SK-N-SH (cell line): ENCODE results near the gene TECR. TPM values are rescaled to one million over a fixed set of nuclear protein-coding genes. Genes with fewer than 3 reads are reported as not detected.

Source experiments
- CTCF ChIA-PET: fragments of 300-600, 350-600 bp; formaldehyde crosslinking; extraction: SDS; loops from one replicate; lab custom pipeline; 2021; lab: Yijun Ruan, JAX
- POLR2A ChIA-PET: fragments of 350-600 bp; sonication (Branson Sonifier 250); formaldehyde crosslinking; extraction: SDS; loops from one replicate; lab custom pipeline; 2020; ENCODE audit warnings: antibody characterized with exemption, inconsistent platforms; lab: Yijun Ruan, JAX
- DNase-seq: peaks from one replicate; pipeline ENCODE4 v3.0.0; 2012
- H2AFZ ChIP-seq: fragments of 200-600 bp; sonication (generic); 2 replicates; pipeline ENCODE4 v1.8.1; 2016; ENCODE audit warnings: antibody characterized with exemption, mild to moderate bottlenecking, low read depth
- H3F3A ChIP-seq: fragments of 200-600 bp; sonication (generic); replicated peaks from 2 replicates; pipeline ENCODE3; 2016; ENCODE audit warnings: antibody characterized with exemption, mild to moderate bottlenecking; ENCODE audit not compliant: insufficient read depth
- H3K27ac ChIP-seq, 2 experiments: fragments of 200-500 bp in 1 of 2; fragments of 200-600 bp in 1 of 2; sonication (Bioruptor generic) in 1 of 2; sonication (generic), shearing (Covaris generic) in 1 of 2; 2 replicates each; pipeline versions ENCODE4 v1.5.1 to v1.6.1; 2014 to 2016; ENCODE audit warnings: low read depth in 2 of 2, inconsistent platforms in 1 of 2, low read length in 1 of 2, mild to moderate bottlenecking in 1 of 2, mixed read lengths in 1 of 2
- H3K27me3 ChIP-seq: fragments of 200-600 bp; sonication (generic), shearing (Covaris generic); 2 replicates; pipeline ENCODE4 v1.6.1; 2016; ENCODE audit warnings: mixed run types; ENCODE audit not compliant: insufficient read depth
- H3K36me3 ChIP-seq, 2 experiments: fragments of 200-500 bp in 1 of 2; fragments of 200-600 bp in 1 of 2; sonication (Bioruptor generic) in 1 of 2; sonication (generic) in 1 of 2; replicated peaks in 1 of 2; 2 replicates each; pipeline versions ENCODE3 to v1.5.1; 2014 to 2016; ENCODE audit warnings: low read length in 1 of 2, mild to moderate bottlenecking in 1 of 2; ENCODE audit not compliant: insufficient read depth in 2 of 2, control insufficient read depth in 1 of 2
- H3K4me1 ChIP-seq, 2 experiments: fragments of 200-500 bp in 1 of 2; fragments of 200-600 bp in 1 of 2; sonication (Bioruptor generic) in 1 of 2; sonication (generic), shearing (Covaris generic) in 1 of 2; 2 replicates each; pipeline versions ENCODE4 v1.5.1 to v1.6.1; 2014 to 2016; ENCODE audit warnings: low read depth in 1 of 2, low read length in 1 of 2, mixed run types in 1 of 2; ENCODE audit not compliant: insufficient read depth in 2 of 2, control insufficient read depth in 1 of 2
- H3K4me2 ChIP-seq: fragments of 200-600 bp; sonication (generic), shearing (Covaris generic); 2 replicates; pipeline ENCODE4 v1.6.1; 2017; ENCODE audit warnings: mixed run types
- H3K4me3 ChIP-seq, 2 experiments: fragments of 200-500 bp in 1 of 2; fragments of 200-600 bp in 1 of 2; sonication (Bioruptor generic) in 1 of 2; sonication (generic), shearing (Covaris generic) in 1 of 2; 2 replicates each; pipeline versions ENCODE4 v1.5.1 to v1.8.1; 2014 to 2016; ENCODE audit warnings: low read depth in 2 of 2, inconsistent platforms in 1 of 2, low read length in 1 of 2, mild to moderate bottlenecking in 1 of 2, mixed read lengths in 1 of 2, moderate library complexity in 1 of 2
- H3K79me2 ChIP-seq: fragments of 200-600 bp; sonication (generic); 2 replicates; pipeline ENCODE4 v1.8.1; 2017; ENCODE audit warnings: mild to moderate bottlenecking; ENCODE audit not compliant: insufficient read depth
- H3K9ac ChIP-seq: fragments of 200-600 bp; sonication (generic); 2 replicates; pipeline ENCODE4 v1.6.1; 2017; ENCODE audit warnings: mixed run types
- H3K9me2 ChIP-seq: fragments of 200-600 bp; sonication (generic); 2 replicates; pipeline ENCODE4 v1.6.1; 2017; ENCODE audit warnings: mixed run types
- H3K9me3 ChIP-seq: fragments of 200-600 bp; sonication (generic); 2 replicates; pipeline ENCODE4 v1.6.1; 2017; ENCODE audit warnings: mixed run types, mild to moderate bottlenecking, moderate library complexity
- H4K20me1 ChIP-seq: fragments of 200-600 bp; sonication (generic); 2 replicates; pipeline ENCODE4 v1.6.1; 2017; ENCODE audit warnings: mild to moderate bottlenecking, mixed run types; ENCODE audit not compliant: insufficient read depth
- ELF1 ChIP-seq: IDR thresholded peaks from 2 replicates; pipeline ENCODE4 v1.4.0; 2012
- EZH2phosphoT487 ChIP-seq: fragments of 200-600 bp; sonication (generic); IDR thresholded peaks from 2 replicates; pipeline ENCODE4 v1.6.1; 2017; ENCODE audit warnings: low read depth, mixed run types, mild to moderate bottlenecking, antibody characterized with exemption, moderate library complexity, borderline replicate concordance
- FOXJ3 ChIP-seq: sonication (generic); formaldehyde crosslinking; IDR thresholded peaks from 2 replicates; pipeline ENCODE4 v1.5.1; 2020; ENCODE audit warnings: mild to moderate bottlenecking, missing genetic modification reagents
- GABPA ChIP-seq: IDR thresholded peaks from 2 replicates; pipeline ENCODE4 v1.4.0; 2012; ENCODE audit warnings: low read depth, mild to moderate bottlenecking
- GATA2 ChIP-seq: sonication (generic); formaldehyde crosslinking; IDR thresholded peaks from 2 replicates; pipeline ENCODE4 v1.5.0; 2020; ENCODE audit warnings: mild to moderate bottlenecking, missing genetic modification reagents
- IRF3 ChIP-seq: fragments of 150-350 bp; IDR thresholded peaks from 2 replicates; pipeline ENCODE4 v1.6.1; 2016; ENCODE audit warnings: mild to moderate bottlenecking, low read depth, low read length
- JUND ChIP-seq: IDR thresholded peaks from 2 replicates; pipeline ENCODE4 v1.4.0; 2012
- MAX ChIP-seq: IDR thresholded peaks from 2 replicates; pipeline ENCODE4 v1.4.0; 2012; ENCODE audit warnings: low read depth
- MEF2A ChIP-seq: IDR thresholded peaks from 2 replicates; pipeline ENCODE4 v1.4.0; 2012; ENCODE audit warnings: low read depth, borderline replicate concordance
- MXI1 ChIP-seq: IDR thresholded peaks from 2 replicates; pipeline ENCODE4 v1.6.1; 2012; ENCODE audit warnings: mild to moderate bottlenecking, low read depth, low read length, improper control_type of control experiment
- RCOR1 ChIP-seq: fragments of 150-350 bp; IDR thresholded peaks from 2 replicates; pipeline ENCODE4 v1.6.1; 2017; ENCODE audit warnings: antibody characterized with exemption, low read length
- SIN3A ChIP-seq: IDR thresholded peaks from 2 replicates; pipeline ENCODE4 v1.6.1; 2012; ENCODE audit warnings: low read depth, mild to moderate bottlenecking, low read length, moderate library complexity, borderline replicate concordance
- SMC3 ChIP-seq: IDR thresholded peaks from 2 replicates; pipeline ENCODE4 v1.6.1; 2012; ENCODE audit warnings: low read depth, low read length, improper control_type of control experiment
- TAF1 ChIP-seq: IDR thresholded peaks from 2 replicates; pipeline ENCODE4 v1.6.1; 2012; ENCODE audit warnings: low read depth, mild to moderate bottlenecking, low read length, moderate library complexity, borderline replicate concordance
- USF1 ChIP-seq: IDR thresholded peaks from 2 replicates; pipeline ENCODE4 v1.4.0; 2012; ENCODE audit warnings: low read depth, borderline replicate concordance
- YY1 ChIP-seq: IDR thresholded peaks from 2 replicates; pipeline ENCODE4 v1.4.0; 2012; ENCODE audit warnings: low read depth, mild to moderate bottlenecking
- WGBS: methylation state at CpG from one replicate; pipeline ENCODE4 v1.1.6; 2017; ENCODE audit warnings: low lambda C conversion rate; 5-methylcytosine and 5-hydroxymethylcytosine counted together
- polyA plus RNA-seq, 3 experiments: library from polyadenylated mRNA; depleted of rRNA; stranded (reverse); fragments of >200 nt; gene quantifications; 2 replicates each; pipeline ENCODE4 v1.2.3, GENCODE V29; 2012
- TF ChIP-seq, protein P1 (sequence below): IDR thresholded peaks from 2 replicates; pipeline ENCODE4 v1.6.1; 2012; ENCODE audit warnings: mild to moderate bottlenecking, low read depth, low read length, moderate library complexity
- TF ChIP-seq, protein P2 (sequence below): IDR thresholded peaks from 2 replicates; pipeline ENCODE4; 2012

The TECR gene
- polyA plus RNA-seq, 1 of the 3 experiments (the other 2 are of a cell fraction), result 110 TPM

GRCh38 chr19:14599548-14600147 is 70.3 kb downstream of the TECR start:
- Histone ChIP-seq H3K4me1 (no peaks in the 10 kb centered on the region), H3K9ac (no peak overlapping the region), H3K27me3 (peaks cover 6% of the 10 kb centered on the region; the same call in 1 of the 2 replicates), H3K36me3 (no peaks in the 10 kb centered on the region), H3K27ac (no peak overlapping the region), H3K79me2 (no peaks in the 10 kb centered on the region), H3K4me2 (no peak overlapping the region), H3K9me2 (no peaks in the 10 kb centered on the region), H3F3A (no peaks in the 10 kb centered on the region), H2AFZ (no peak overlapping the region), H3K9me3 (no peaks in the 10 kb centered on the region), H3K4me3 (no peak overlapping the region), H4K20me1 (no peaks in the 10 kb centered on the region)
- ChIA-PET POLR2A (no interaction called here), CTCF (no interaction called here)
- TF ChIP-seq USF1, result no peak
- no peak for TF ChIP-seq YY1
- TF ChIP-seq TAF1, result no peak
- TF ChIP-seq GABPA, result no peak
- TF ChIP-seq EZH2phosphoT487, result no peak
- no peak for TF ChIP-seq JUND
- no peak for TF ChIP-seq FOXJ3
- TF ChIP-seq SIN3A, result no peak
- TF ChIP-seq MXI1, result no peak
- TF ChIP-seq, protein P1, sequence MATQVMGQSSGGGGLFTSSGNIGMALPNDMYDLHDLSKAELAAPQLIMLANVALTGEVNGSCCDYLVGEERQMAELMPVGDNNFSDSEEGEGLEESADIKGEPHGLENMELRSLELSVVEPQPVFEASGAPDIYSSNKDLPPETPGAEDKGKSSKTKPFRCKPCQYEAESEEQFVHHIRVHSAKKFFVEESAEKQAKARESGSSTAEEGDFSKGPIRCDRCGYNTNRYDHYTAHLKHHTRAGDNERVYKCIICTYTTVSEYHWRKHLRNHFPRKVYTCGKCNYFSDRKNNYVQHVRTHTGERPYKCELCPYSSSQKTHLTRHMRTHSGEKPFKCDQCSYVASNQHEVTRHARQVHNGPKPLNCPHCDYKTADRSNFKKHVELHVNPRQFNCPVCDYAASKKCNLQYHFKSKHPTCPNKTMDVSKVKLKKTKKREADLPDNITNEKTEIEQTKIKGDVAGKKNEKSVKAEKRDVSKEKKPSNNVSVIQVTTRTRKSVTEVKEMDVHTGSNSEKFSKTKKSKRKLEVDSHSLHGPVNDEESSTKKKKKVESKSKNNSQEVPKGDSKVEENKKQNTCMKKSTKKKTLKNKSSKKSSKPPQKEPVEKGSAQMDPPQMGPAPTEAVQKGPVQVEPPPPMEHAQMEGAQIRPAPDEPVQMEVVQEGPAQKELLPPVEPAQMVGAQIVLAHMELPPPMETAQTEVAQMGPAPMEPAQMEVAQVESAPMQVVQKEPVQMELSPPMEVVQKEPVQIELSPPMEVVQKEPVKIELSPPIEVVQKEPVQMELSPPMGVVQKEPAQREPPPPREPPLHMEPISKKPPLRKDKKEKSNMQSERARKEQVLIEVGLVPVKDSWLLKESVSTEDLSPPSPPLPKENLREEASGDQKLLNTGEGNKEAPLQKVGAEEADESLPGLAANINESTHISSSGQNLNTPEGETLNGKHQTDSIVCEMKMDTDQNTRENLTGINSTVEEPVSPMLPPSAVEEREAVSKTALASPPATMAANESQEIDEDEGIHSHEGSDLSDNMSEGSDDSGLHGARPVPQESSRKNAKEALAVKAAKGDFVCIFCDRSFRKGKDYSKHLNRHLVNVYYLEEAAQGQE, result no peak
- no peak for TF ChIP-seq SMC3
- TF ChIP-seq GATA2, result no peak
- no peak for TF ChIP-seq IRF3
- TF ChIP-seq ELF1, result no peak
- no peak for TF ChIP-seq MAX
- TF ChIP-seq, protein P2, sequence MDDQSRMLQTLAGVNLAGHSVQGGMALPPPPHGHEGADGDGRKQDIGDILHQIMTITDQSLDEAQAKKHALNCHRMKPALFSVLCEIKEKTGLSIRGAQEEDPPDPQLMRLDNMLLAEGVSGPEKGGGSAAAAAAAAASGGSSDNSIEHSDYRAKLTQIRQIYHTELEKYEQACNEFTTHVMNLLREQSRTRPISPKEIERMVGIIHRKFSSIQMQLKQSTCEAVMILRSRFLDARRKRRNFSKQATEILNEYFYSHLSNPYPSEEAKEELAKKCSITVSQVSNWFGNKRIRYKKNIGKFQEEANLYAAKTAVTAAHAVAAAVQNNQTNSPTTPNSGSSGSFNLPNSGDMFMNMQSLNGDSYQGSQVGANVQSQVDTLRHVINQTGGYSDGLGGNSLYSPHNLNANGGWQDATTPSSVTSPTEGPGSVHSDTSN, result no peak
- TF ChIP-seq MEF2A, result no peak
- no peak for TF ChIP-seq RCOR1
- DNase-seq, result no peak
- 18% methylated on average over 7 of the region's 8 CpGs for WGBS
